ENCODE data around the gene LCN1.

DNA sequence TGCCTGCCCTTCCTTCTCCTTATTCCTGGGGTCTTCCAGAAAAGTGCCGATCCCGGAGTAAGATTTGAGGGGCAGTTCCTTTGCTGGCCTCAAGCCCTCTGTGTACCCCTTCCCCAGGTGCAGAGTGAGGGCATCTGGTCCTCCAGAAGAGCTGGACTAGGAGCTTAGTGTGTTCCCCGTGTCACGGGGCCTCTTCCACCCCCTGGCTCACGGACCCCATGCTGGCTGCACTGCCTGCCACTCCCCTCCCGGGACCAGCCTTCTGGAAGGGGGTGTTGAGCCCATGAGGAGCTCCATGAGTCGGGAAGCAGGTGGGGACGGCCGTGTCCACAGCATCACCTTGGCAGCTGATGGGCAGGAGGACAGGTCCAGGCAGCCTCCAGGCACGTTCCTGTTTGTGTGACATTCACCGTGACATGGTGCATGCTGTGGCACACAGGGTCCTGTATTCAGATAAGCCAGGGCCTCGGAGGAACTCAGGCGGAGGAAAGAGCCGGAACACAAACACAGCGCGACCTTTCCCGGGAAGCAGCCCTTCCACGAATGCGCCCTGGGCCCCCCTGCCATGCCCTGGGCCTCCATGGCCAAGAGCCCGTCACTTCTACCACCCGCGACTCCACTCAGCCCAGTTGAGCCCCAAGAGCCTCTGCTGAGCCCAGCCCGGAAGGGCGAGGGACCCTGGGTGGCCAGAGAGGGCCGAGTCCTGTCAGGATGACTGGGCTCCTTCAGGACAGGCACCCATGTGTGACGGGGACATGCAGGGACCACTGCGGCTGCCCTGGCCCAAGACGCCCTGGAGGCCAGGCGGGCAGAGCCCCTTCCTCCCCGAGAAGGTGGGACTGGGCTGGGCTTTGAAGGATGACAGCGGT, 5.9 kb upstream of the LCN1 start:
- TF ChIP-seq, protein P1, sequence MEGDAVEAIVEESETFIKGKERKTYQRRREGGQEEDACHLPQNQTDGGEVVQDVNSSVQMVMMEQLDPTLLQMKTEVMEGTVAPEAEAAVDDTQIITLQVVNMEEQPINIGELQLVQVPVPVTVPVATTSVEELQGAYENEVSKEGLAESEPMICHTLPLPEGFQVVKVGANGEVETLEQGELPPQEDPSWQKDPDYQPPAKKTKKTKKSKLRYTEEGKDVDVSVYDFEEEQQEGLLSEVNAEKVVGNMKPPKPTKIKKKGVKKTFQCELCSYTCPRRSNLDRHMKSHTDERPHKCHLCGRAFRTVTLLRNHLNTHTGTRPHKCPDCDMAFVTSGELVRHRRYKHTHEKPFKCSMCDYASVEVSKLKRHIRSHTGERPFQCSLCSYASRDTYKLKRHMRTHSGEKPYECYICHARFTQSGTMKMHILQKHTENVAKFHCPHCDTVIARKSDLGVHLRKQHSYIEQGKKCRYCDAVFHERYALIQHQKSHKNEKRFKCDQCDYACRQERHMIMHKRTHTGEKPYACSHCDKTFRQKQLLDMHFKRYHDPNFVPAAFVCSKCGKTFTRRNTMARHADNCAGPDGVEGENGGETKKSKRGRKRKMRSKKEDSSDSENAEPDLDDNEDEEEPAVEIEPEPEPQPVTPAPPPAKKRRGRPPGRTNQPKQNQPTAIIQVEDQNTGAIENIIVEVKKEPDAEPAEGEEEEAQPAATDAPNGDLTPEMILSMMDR (IDR thresholded peaks at IDR 0.05; ENCODE audit: low read depth, low read length, missing input control): no peak
- TF ChIP-seq SP1 (IDR thresholded peaks at IDR 0.05) (no peak), FOXA1 (IDR thresholded peaks at IDR 0.05) (no peak), GABPA (IDR thresholded peaks at IDR 0.05 in 1 of 2, conservative IDR thresholded peaks at IDR 0.05 in 1 of 2) (no peak), YY1 (IDR thresholded peaks at IDR 0.05) (no peak), TAF1 (conservative IDR thresholded peaks at IDR 0.05) (no peak), JUND (IDR thresholded peaks at IDR 0.05) (no peak), EGR1 (IDR thresholded peaks at IDR 0.05; ENCODE audit: low read depth in 2 of 2) (no peak), REST (IDR thresholded peaks at IDR 0.05) (no peak), RAD21 (IDR thresholded peaks at IDR 0.05) (no peak), RXRA (IDR thresholded peaks at IDR 0.05) (no peak)
- TF ChIP-seq, protein P2, sequence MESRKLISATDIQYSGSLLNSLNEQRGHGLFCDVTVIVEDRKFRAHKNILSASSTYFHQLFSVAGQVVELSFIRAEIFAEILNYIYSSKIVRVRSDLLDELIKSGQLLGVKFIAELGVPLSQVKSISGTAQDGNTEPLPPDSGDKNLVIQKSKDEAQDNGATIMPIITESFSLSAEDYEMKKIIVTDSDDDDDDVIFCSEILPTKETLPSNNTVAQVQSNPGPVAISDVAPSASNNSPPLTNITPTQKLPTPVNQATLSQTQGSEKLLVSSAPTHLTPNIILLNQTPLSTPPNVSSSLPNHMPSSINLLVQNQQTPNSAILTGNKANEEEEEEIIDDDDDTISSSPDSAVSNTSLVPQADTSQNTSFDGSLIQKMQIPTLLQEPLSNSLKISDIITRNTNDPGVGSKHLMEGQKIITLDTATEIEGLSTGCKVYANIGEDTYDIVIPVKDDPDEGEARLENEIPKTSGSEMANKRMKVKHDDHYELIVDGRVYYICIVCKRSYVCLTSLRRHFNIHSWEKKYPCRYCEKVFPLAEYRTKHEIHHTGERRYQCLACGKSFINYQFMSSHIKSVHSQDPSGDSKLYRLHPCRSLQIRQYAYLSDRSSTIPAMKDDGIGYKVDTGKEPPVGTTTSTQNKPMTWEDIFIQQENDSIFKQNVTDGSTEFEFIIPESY (IDR thresholded peaks at IDR 0.05): no peak
- TF ChIP-seq, protein P3, sequence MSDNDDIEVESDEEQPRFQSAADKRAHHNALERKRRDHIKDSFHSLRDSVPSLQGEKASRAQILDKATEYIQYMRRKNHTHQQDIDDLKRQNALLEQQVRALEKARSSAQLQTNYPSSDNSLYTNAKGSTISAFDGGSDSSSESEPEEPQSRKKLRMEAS (IDR thresholded peaks at IDR 0.05): no peak
- TF ChIP-seq, protein P4, sequence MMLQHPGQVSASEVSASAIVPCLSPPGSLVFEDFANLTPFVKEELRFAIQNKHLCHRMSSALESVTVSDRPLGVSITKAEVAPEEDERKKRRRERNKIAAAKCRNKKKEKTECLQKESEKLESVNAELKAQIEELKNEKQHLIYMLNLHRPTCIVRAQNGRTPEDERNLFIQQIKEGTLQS (IDR thresholded peaks at IDR 0.05): no peak
